OCI-LY3 (cell line): ENCODE measurements around the gene CEP112.

Experiments used
- H2AFZ ChIP-seq: fragments of 200-600, 300-600 bp; shearing (Covaris generic); 2 replicates; pipeline ENCODE4 v1.6.0; 2014; ENCODE audit warnings: antibody characterized with exemption, low read depth, low read length
- H3K27ac ChIP-seq: fragments of 200-600, 300-600 bp; sonication (generic); 2 replicates; pipeline ENCODE4 v1.5.1; 2014; ENCODE audit warnings: mild to moderate bottlenecking, low read length, moderate library complexity, mixed read lengths
- H3K27me3 ChIP-seq: fragments of 200-600, 300-600 bp; sonication (generic); 2 replicates; pipeline ENCODE4 v1.6.1; 2014; ENCODE audit warnings: low read depth, low read length, mixed read lengths
- H3K36me3 ChIP-seq: fragments of 200-600, 300-600 bp; sonication (generic); replicated peaks from 2 replicates; pipeline ENCODE3; 2014; ENCODE audit warnings: low read depth, low read length, mixed read lengths
- H3K4me1 ChIP-seq: fragments of 300-600, 200-600 bp; sonication (generic); 2 replicates; pipeline ENCODE4 v1.6.1; 2014; ENCODE audit warnings: low read length, mixed read lengths
- H3K4me2 ChIP-seq: fragments of 200-600, 300-600 bp; sonication (generic); 2 replicates; pipeline ENCODE4 v1.6.1; 2014; ENCODE audit warnings: low read length, mixed read lengths
- H3K4me3 ChIP-seq: fragments of 300-600, 200-600 bp; sonication (generic); 2 replicates; pipeline ENCODE4 v1.5.1; 2014; ENCODE audit warnings: antibody characterized with exemption, mild to moderate bottlenecking, low read length, moderate library complexity
- H3K79me2 ChIP-seq: fragments of 300-600, 200-600 bp; shearing (Covaris generic); 2 replicates; pipeline ENCODE4 v1.6.1; 2014; ENCODE audit warnings: mild to moderate bottlenecking, low read length, mixed read lengths
- H3K9ac ChIP-seq: fragments of 300-600, 200-600 bp; shearing (Covaris generic); 2 replicates; pipeline ENCODE4 v1.6.0; 2014; ENCODE audit warnings: mild to moderate bottlenecking, low read length, moderate library complexity
- H3K9me3 ChIP-seq: fragments of 200-600, 300-600 bp; shearing (Covaris generic); 2 replicates; pipeline ENCODE4 v1.6.1; 2014; ENCODE audit warnings: low read length, mixed read lengths; ENCODE audit not compliant: insufficient read depth
- H4K20me1 ChIP-seq: fragments of 200-600, 300-600 bp; sonication (generic); 2 replicates; pipeline ENCODE4 v1.6.1; 2016; ENCODE audit warnings: low read length, mixed read lengths; ENCODE audit not compliant: insufficient read depth
- EZH2phosphoT487 ChIP-seq: fragments of 200-600 bp; shearing (Covaris generic); IDR thresholded peaks from 2 replicates; pipeline ENCODE4 v1.6.1; 2018; ENCODE audit warnings: antibody characterized with exemption, mixed run types, low read depth
- TF ChIP-seq, protein P1 (sequence below): fragments of 200-600, 300-600 bp; sonication (generic); IDR thresholded peaks from 2 replicates; pipeline ENCODE4 v1.5.1; 2014; ENCODE audit warnings: antibody characterized with exemption, low read length, low read depth

Gene CEP112

DNA sequence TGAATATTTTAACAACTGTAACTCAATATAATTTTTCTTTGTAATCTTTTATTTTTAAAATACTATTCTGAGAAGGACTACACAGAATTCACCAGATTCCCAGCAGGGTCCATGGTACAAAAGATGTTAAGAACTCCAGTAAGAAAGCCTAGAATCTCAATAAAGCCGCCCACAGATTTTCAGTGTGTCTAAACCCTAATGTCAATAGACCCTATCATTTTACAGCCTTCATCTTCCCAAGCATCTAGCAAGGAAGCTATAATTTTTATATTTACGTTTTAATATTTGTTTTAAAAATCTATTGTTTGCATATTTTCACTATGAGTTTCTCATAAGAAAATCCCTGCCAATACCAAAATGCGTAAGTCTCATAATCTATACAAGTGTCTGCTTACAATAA is 148.5 kb downstream of the CEP112 start:
- H4K20me1 ChIP-seq = no peaks in the 10 kb centered on the region
- peaks cover 20% of the 10 kb centered on the region for H3K4me1 ChIP-seq
- no peak for TF ChIP-seq EZH2phosphoT487
- TF ChIP-seq, protein P1, sequence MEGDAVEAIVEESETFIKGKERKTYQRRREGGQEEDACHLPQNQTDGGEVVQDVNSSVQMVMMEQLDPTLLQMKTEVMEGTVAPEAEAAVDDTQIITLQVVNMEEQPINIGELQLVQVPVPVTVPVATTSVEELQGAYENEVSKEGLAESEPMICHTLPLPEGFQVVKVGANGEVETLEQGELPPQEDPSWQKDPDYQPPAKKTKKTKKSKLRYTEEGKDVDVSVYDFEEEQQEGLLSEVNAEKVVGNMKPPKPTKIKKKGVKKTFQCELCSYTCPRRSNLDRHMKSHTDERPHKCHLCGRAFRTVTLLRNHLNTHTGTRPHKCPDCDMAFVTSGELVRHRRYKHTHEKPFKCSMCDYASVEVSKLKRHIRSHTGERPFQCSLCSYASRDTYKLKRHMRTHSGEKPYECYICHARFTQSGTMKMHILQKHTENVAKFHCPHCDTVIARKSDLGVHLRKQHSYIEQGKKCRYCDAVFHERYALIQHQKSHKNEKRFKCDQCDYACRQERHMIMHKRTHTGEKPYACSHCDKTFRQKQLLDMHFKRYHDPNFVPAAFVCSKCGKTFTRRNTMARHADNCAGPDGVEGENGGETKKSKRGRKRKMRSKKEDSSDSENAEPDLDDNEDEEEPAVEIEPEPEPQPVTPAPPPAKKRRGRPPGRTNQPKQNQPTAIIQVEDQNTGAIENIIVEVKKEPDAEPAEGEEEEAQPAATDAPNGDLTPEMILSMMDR = no peak
- H3K79me2 ChIP-seq = no peaks in the 10 kb centered on the region
- H3K27ac ChIP-seq = no peak overlapping the region
- no peaks in the 10 kb centered on the region for H3K9me3 ChIP-seq
- H3K4me3 ChIP-seq = no peak overlapping the region
- H2AFZ ChIP-seq = peak overlapping the region; percentile 62; the same call in 1 of the 2 replicates
- H3K4me2 ChIP-seq = peak overlapping the region; percentile 44
- H3K36me3 ChIP-seq = no peaks in the 10 kb centered on the region
- no peaks in the 10 kb centered on the region for H3K27me3 ChIP-seq
- no peak overlapping the region for H3K9ac ChIP-seq

DNA sequence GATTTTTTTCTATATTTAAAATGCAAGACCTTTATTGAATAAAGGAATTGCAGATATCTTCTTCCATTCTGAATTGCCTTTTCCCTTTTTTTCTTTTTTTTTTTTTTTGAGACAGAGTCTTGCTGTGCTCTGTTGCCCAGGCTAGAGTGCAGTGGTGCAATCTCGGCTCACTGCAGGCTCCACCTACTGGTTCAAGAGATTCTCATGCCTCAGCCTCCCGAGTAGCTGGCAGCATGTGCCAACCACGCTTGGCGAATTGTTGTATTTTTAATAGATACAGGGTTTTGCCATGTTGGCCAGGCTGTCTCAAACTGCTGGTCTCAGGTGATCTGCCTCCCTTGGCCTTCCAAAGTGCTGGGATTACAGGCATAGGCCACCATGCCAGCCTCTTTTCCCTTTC is 151.5 kb downstream of the CEP112 start:
- H3K4me3 ChIP-seq = no peak overlapping the region
- no peaks in the 10 kb centered on the region for H3K27me3 ChIP-seq
- H3K27ac ChIP-seq = no peak overlapping the region
- H4K20me1 ChIP-seq = no peaks in the 10 kb centered on the region
- no peak overlapping the region for H3K4me2 ChIP-seq
- no peaks in the 10 kb centered on the region for H3K36me3 ChIP-seq
- H3K79me2 ChIP-seq = no peaks in the 10 kb centered on the region
- no peak overlapping the region for H2AFZ ChIP-seq
- no peak overlapping the region for H3K9ac ChIP-seq
- H3K9me3 ChIP-seq = no peaks in the 10 kb centered on the region
- peaks cover 15% of the 10 kb centered on the region for H3K4me1 ChIP-seq
- TF ChIP-seq, protein P1 = peak; percentile 42
- no peak for TF ChIP-seq EZH2phosphoT487

DNA sequence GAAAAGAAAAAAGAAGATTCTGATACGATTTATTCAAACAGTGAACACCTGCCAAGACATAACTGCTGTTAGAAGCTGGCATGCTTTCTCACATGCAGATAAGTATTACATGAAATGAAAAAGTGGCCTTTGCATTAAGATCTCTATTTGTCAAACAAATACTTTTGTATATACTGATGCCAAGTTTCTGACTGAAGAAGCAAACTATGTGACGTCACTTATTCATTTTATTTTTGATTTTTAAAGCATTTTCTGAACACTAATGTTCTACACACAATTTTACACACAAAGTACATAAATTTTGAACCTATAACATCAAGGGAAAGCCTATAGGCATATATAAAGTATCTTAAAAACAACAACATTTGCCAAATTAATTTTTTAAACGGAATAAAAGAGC is 153.8 kb downstream of the CEP112 start:
- Histone ChIP-seq H3K9ac (no peak overlapping the region), H3K9me3 (no peaks in the 10 kb centered on the region), H3K4me3 (no peak overlapping the region), H3K27ac (no peak overlapping the region), H2AFZ (no peak overlapping the region), H3K27me3 (no peaks in the 10 kb centered on the region), H3K79me2 (no peaks in the 10 kb centered on the region), H3K36me3 (no peaks in the 10 kb centered on the region), H4K20me1 (no peaks in the 10 kb centered on the region), H3K4me1 (peaks cover 17% of the 10 kb centered on the region), H3K4me2 (no peak overlapping the region)
- TF ChIP-seq, protein P1 = no peak
- no peak for TF ChIP-seq EZH2phosphoT487

DNA sequence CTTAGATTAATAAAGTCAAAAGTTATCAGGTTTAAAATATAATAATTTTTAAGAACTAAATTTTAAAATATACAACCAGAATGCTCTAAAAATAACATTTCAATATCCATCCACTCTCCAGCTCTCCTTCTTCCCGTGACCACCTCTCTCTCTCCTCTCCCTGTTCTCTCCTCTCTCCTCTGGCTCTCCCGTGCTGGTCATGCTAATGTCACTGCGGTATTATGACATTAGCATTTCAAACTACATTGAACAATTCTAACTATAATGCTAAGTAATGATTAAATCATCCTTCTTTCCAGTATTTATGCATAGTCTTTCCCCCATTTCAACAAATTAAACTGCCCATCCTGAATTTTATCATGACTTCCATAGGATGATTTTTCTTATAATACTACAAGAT is 154.7 kb downstream of the CEP112 start:
- no peaks in the 10 kb centered on the region for H3K79me2 ChIP-seq
- H3K4me3 ChIP-seq = no peak overlapping the region
- no peaks in the 10 kb centered on the region for H3K36me3 ChIP-seq
- TF ChIP-seq, protein P1 = no peak
- TF ChIP-seq EZH2phosphoT487 = no peak
- H3K27ac ChIP-seq = no peak overlapping the region
- no peak overlapping the region for H3K9ac ChIP-seq
- peaks cover 18% of the 10 kb centered on the region for H3K4me1 ChIP-seq
- no peaks in the 10 kb centered on the region for H3K9me3 ChIP-seq
- no peak overlapping the region for H2AFZ ChIP-seq
- H4K20me1 ChIP-seq = no peaks in the 10 kb centered on the region
- no peaks in the 10 kb centered on the region for H3K27me3 ChIP-seq
- H3K4me2 ChIP-seq = no peak overlapping the region
